Measurements from ENCODE around the gene VTCN1. TPM values are rescaled to one million over a fixed set of nuclear protein-coding genes. Genes with fewer than 3 reads are reported as not detected.

VTCN1 gene
- total and polyA plus RNA-seq, 2 donors (not counting 3 experiments of a cell fraction or from before 2014, with no cell fraction given) = not detected

GRCh38 chr1:117201808-117202207, 8.9 kb downstream of the VTCN1 start:
- CTCF ChIA-PET = no interaction called here
- DNase-seq (ENCODE audit: low read depth, low spot score) = no peak
- H2AFZ ChIP-seq (ENCODE audit: low read depth, low read length) = no peak overlapping the region
- dilution Hi-C loops (cut with MboI; ENCODE audit: extremely low pct_ligation_motif_present, low sequenced_read_pairs) (no loop called here), intact Hi-C loops (cut with micrococcal nuclease) (loop anchor here (1.0 kb wide), 1 partner anchor 62 kb away; no protein-coding TSS in a partner anchor)
- H3K9me1 ChIP-seq (replicated peaks; ENCODE audit: control insufficient read depth, extremely low read depth, insufficient read depth, low read length) = no peaks in the 10 kb centered on the region
- no peak overlapping the region for H3K9ac ChIP-seq (replicated peaks; ENCODE audit: extremely low read depth, insufficient read depth, low read length)
- H3K27me3 ChIP-seq (ENCODE audit: control insufficient read depth in 2 of 2, insufficient read depth in 2 of 2, low read length in 2 of 2) = peaks cover 0 to 3% of the 10 kb centered on the region in 2 experiments
- H3K4me1 ChIP-seq (ENCODE audit: control insufficient read depth, extremely low read depth, insufficient read depth, low read length) = no peaks in the 10 kb centered on the region
- no peak for FAIRE-seq
- BruUV-seq (replicated peaks) = no TSS peak
- no peak overlapping the region for H3K27ac ChIP-seq (ENCODE audit: insufficient read depth, low read depth, low read length)
- TF ChIP-seq GATA2 (IDR thresholded peaks at IDR 0.05; ENCODE audit: insufficient read depth, insufficient read length, low read depth, low read length) = no peak
- TF ChIP-seq, protein P1, sequence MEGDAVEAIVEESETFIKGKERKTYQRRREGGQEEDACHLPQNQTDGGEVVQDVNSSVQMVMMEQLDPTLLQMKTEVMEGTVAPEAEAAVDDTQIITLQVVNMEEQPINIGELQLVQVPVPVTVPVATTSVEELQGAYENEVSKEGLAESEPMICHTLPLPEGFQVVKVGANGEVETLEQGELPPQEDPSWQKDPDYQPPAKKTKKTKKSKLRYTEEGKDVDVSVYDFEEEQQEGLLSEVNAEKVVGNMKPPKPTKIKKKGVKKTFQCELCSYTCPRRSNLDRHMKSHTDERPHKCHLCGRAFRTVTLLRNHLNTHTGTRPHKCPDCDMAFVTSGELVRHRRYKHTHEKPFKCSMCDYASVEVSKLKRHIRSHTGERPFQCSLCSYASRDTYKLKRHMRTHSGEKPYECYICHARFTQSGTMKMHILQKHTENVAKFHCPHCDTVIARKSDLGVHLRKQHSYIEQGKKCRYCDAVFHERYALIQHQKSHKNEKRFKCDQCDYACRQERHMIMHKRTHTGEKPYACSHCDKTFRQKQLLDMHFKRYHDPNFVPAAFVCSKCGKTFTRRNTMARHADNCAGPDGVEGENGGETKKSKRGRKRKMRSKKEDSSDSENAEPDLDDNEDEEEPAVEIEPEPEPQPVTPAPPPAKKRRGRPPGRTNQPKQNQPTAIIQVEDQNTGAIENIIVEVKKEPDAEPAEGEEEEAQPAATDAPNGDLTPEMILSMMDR (IDR thresholded peaks at IDR 0.05; ENCODE audit: extremely low read depth in 1 of 2, insufficient read depth in 1 of 2, low read depth in 1 of 2, low read length in 2 of 2) = no peak
- no peak for TF ChIP-seq FOS (IDR thresholded peaks at IDR 0.05; ENCODE audit: borderline replicate concordance, insufficient read depth, low read length)
- TF ChIP-seq POLR2A (IDR thresholded peaks at IDR 0.05; ENCODE audit: low read depth, low read length) = no peak
- no peak for TF ChIP-seq POLR2AphosphoS5 (IDR thresholded peaks at IDR 0.05; ENCODE audit: insufficient read depth, low read depth, low read length)
- POLR2A ChIA-PET = no interaction called here
- H3K79me2 ChIP-seq (ENCODE audit: control insufficient read depth, insufficient read depth, low read length) = no peaks in the 10 kb centered on the region
- no peaks in the 10 kb centered on the region for H4K20me1 ChIP-seq (replicated peaks; ENCODE audit: control insufficient read depth, extremely low read depth, insufficient read depth, low read length)
- no peaks in the 10 kb centered on the region for H3K36me3 ChIP-seq (ENCODE audit: control insufficient read depth in 2 of 2, extremely low read depth in 1 of 2, insufficient read depth in 2 of 2, low read length in 2 of 2)
- H3K9me3 ChIP-seq (replicated peaks; ENCODE audit: control insufficient read depth, insufficient read depth, low read length) = no peaks in the 10 kb centered on the region
- H3K4me3 ChIP-seq (replicated peaks in 1 of 3; ENCODE audit: insufficient read depth in 1 of 3, low read depth in 1 of 3, low read length in 3 of 3) = no peak overlapping the region
- no peak overlapping the region for H3K4me2 ChIP-seq (ENCODE audit: insufficient read depth, low read length)

DNA sequence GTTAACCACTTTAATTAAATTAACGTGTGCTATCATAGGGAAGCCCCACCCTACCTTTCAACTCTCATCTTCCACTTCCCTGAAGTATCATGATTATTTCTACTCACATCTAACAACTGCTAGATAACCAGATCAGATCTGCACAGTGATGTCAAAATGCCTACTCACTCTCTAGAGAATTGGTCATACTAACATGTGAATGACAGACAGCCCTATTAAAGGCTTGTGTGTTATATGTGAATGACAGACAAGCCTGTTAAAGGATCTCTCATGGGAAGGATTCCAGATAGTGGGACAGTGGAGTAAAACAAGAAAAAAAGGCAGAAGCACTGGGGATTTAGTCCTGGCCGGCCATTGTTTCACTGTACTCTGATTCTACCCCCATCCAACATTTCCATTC, 12.6 kb downstream of the VTCN1 start:
- Histone ChIP-seq H3K9ac (replicated peaks; ENCODE audit: extremely low read depth, insufficient read depth, low read length) (no peak overlapping the region), H3K4me1 (ENCODE audit: control insufficient read depth, extremely low read depth, insufficient read depth, low read length) (no peaks in the 10 kb centered on the region), H3K4me3 (replicated peaks in 1 of 3; ENCODE audit: insufficient read depth in 1 of 3, low read depth in 1 of 3, low read length in 3 of 3) (no peak overlapping the region), H3K9me3 (replicated peaks; ENCODE audit: control insufficient read depth, insufficient read depth, low read length) (no peaks in the 10 kb centered on the region), H3K79me2 (ENCODE audit: control insufficient read depth, insufficient read depth, low read length) (no peaks in the 10 kb centered on the region), H2AFZ (ENCODE audit: low read depth, low read length) (no peak overlapping the region), H3K36me3 (ENCODE audit: control insufficient read depth in 2 of 2, extremely low read depth in 1 of 2, insufficient read depth in 2 of 2, low read length in 2 of 2) (no peaks in the 10 kb centered on the region), H3K27ac (ENCODE audit: insufficient read depth, low read depth, low read length) (no peak overlapping the region), H3K27me3 (ENCODE audit: control insufficient read depth in 2 of 2, insufficient read depth in 2 of 2, low read length in 2 of 2) (peaks cover 0 to 3% of the 10 kb centered on the region in 2 experiments), H3K4me2 (ENCODE audit: insufficient read depth, low read length) (no peak overlapping the region), H4K20me1 (replicated peaks; ENCODE audit: control insufficient read depth, extremely low read depth, insufficient read depth, low read length) (no peaks in the 10 kb centered on the region), H3K9me1 (replicated peaks; ENCODE audit: control insufficient read depth, extremely low read depth, insufficient read depth, low read length) (no peaks in the 10 kb centered on the region)
- DNase-seq (ENCODE audit: low read depth, low spot score) (no peak), FAIRE-seq (no peak)
- BruUV-seq (replicated peaks) = no TSS peak
- dilution Hi-C loops (cut with MboI; ENCODE audit: extremely low pct_ligation_motif_present, low sequenced_read_pairs) (no loop called here), intact Hi-C loops (cut with micrococcal nuclease) (no loop called here)
- CTCF ChIA-PET = no interaction called here
- TF ChIP-seq POLR2A (IDR thresholded peaks at IDR 0.05; ENCODE audit: low read depth, low read length) = no peak
- no peak for TF ChIP-seq FOS (IDR thresholded peaks at IDR 0.05; ENCODE audit: borderline replicate concordance, insufficient read depth, low read length)
- TF ChIP-seq, protein P2, sequence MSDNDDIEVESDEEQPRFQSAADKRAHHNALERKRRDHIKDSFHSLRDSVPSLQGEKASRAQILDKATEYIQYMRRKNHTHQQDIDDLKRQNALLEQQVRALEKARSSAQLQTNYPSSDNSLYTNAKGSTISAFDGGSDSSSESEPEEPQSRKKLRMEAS (IDR thresholded peaks at IDR 0.05; ENCODE audit: insufficient read depth, insufficient read length) = no peak
- TF ChIP-seq POLR2AphosphoS5 (IDR thresholded peaks at IDR 0.05; ENCODE audit: insufficient read depth, low read depth, low read length) = no peak
- TF ChIP-seq GATA2 (IDR thresholded peaks at IDR 0.05; ENCODE audit: insufficient read depth, insufficient read length, low read depth, low read length) = no peak
- TF ChIP-seq EZH2 (IDR thresholded peaks at IDR 0.05; ENCODE audit: borderline replicate concordance, low read depth, low read length, severe bottlenecking) = no peak
- TF ChIP-seq, protein P1 (IDR thresholded peaks at IDR 0.05; ENCODE audit: extremely low read depth in 1 of 2, insufficient read depth in 1 of 2, low read depth in 1 of 2, low read length in 2 of 2) = no peak
- no peak for TF ChIP-seq JUN (IDR thresholded peaks at IDR 0.05; ENCODE audit: borderline replicate concordance, insufficient read depth, insufficient read length, low read depth)
- no peak for TF ChIP-seq MYC (IDR thresholded peaks at IDR 0.05; ENCODE audit: low read depth, low read length)
- POLR2A ChIA-PET = no interaction called here
